HG02678 (cell line): ENCODE results near the gene PMEPA1.

Experiments
- ATAC-seq: cut with Tn5 transposase; IDR thresholded peaks from one replicate; pipeline ENCODE4 v1.9.1; 2021; ENCODE audit warnings: mild to moderate bottlenecking, moderate library complexity; ENCODE audit not compliant: unreplicated experiment

The PMEPA1 gene

DNA sequence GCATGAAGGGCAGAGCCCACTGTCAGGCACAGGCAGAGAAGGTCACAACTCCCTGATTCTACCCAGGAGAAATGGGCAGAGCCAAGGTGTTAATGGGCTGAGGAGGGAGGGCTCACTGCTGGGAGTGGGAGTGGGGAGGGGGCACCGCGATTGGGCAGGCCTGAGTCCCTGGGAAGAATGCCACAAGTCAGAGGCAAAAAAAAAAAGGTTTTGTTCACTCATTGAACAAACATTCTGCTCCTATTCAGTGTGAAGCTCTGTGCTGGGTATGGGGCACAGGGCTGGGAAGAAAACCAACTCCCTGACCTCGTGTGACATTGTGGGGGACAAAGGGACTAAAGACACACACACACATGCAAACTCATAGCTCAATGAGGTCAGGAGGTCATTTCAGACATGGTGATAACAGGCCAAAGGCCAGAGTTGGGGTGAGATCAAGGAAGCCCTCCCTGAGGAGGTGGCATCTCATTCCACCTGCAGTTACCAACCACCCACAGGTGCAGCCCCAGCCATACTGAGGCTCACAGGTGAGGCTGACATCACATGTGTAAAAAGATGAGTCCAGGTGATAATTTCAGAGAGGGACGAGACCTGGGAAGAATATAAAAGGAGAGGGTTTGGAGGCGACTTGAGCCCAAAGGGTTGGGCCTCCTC lies 3.2 kb upstream of the PMEPA1 start:
- no peak for ATAC-seq

DNA sequence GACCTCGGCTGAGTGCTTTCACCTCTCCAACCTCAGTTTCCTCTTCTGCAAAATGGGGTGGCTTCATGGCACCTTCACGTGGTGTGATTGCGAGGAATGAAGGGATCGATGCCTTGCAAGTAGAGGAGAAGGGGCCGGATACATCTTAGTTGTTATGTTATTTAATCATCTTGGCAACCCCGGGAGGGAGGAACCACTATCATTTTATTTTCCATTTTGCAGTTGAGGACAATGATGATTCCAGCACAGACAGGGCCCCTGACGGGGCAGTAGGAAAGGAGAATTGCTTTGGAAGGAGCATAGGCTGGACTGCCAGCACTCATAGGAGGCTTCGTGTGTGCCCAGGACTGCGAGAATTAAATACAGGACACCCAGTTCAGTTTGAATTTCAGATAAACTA lies 2.5 kb upstream of the PMEPA1 start:
- ATAC-seq: no peak

DNA sequence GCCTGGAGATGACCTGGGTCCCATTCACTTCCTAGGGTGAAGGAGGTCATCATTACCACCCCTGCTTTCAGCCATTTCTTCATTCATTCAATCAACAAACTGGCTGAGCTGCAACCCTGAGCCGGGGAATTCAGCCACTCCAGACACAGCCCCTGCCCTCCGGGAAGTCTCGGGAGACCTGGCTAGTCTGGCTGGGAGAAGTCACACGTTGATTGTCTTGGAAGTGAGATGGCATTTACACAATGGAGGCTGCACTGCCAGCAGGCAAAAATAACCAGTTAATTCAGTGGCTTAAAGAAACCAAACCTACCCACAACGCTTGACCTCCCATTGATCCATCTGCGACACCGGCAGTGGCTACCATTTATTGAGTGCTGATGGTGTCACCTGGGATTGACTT lies 2.0 kb upstream of the PMEPA1 start:
- ATAC-seq: no peak

DNA sequence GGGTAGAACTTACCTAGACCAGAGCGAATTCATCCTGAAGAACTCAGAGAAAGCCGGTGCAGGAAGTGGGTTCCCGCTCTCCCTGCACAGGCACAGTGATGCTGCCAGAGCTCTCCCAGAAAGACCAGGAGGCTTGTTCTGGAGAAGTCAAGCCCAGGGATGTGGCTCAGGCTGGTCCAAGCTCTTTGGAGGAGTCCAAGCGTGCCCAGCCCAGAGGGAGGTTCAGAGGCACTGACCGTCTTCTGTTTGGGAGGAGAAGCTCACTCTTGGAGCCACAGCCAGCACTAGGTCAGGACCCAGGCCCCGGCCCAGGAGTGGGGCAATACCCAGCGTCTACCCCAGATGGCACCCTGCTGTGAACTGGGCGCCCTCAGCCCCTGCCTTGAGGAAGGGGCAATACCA lies 1.5 kb upstream of the PMEPA1 start:
- ATAC-seq: no peak

DNA sequence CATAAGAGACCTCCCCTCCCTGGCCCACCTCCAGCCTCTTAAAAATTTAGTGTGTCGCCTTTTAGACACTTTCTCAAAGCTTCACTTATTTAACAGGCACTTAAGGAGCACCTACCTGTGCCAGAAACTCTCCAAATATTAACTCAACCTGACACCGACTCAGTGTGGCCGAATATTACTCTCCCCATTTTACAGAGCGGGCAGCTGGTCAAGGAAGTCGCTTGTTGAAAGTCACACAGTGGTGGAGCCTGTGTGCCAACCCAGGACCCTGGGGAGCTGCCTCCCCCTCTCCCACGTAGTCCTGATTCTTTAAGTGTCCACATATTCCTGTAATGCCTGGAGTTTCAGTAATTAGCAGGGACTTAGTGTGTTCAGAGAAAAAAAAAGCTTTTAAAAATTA lies 1.0 kb upstream of the PMEPA1 start:
- ATAC-seq: no peak

DNA sequence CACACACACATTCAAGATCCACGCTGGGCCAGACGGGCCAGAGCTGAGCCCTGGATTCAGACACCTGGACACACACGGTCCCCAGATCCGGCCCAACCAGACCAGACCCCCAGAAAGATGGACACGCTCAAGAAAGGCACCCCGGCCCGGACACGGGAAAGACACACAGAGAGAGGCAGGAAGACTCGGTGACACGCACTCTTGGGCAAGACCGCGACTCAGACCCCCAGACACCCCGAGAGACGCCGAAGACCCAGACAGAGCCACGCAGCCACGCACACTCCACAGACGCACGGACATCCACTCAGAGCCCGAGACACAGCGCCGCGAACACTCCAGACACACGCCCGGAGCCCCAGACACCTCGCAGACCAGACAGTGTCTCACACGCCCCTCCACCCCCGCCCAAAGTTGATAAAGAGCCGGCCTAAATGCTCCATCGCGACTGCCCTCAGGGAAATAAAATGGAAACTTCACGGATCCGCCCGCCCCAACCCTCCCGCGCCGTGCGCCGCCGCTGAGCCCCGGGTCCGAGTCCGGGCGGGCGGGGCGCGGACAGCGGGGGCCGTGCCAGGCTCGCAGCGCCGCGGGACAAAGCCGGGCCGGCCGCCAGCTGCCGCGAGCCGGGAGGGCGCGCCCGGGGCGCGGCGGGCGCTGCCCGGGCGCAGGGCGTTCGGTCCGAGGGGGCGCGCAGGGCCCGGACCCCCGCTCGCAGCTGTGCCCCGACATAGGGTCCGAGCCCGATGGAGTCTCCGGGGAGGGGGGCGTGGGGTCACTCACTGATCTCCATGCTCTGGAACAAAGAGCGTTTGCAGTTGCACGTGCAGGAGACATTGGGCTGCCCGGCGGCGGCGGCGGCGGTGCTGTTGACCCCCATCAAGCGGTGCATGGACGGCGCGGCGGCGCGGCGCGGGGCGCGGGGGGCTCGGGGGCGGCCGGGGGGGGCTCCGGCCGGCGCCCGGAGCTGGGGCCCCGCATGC lies 831 bp downstream of the PMEPA1 start:
- ATAC-seq: no peak

DNA sequence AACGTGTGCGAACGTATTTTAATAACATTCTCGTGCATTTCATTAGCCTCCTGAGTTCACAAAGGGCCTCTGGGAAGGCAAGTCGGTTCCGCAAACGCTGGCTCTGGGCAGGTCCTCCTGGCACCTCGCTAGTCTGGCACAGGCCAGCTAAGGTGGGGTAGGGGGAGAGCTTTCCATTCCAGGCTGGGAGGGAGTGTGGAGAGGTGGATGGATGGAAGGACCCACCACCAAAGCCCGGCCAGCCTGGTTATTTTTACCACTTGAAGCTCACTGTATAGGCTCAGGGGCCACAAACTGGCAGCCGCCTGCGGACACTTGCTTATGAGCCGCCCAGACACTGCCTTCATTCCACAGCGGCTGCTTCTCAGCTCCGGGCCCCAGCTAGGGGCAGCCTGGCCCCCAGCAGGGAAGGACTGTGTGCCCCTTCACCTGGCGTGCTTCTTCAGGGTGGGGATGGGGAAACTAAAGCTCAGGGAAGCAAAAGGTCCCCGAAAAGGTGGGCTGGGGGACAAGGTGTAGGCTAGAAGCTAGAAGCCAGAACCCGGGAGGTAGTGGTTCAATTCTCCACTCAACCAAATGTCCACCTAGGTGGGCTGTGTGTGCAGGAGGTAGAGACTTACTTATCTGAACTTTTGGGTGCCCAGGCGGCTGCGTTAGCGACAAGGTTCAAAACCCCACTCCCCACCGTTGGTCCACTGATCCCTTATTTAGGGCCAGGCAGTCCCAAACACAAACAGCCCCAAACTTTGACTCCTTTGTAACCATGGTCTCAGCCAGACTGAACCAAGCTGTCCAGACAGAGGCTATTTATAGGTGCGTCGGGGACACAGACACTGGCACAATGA lies 1.7 kb downstream of the PMEPA1 start:
- no peak for ATAC-seq

DNA sequence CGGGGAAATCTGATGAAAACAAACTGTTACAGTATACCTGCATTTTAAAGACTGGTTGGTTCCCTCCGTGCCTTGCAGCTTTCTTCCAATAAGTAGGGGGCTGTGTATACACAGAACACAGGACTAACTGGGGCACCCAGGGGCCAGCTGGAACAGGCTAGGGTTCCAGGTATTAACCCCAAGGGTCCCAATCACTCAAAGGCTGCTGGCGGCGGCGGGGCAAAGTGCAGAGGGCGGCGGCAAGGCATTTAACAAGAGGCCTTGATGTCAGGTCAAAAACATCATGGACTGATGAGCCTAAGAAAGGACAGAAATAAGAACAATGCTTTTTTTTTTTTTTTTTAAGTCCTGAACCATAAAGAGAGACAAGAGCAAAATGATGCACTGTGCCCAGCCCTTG lies 2.5 kb downstream of the PMEPA1 start:
- no peak for ATAC-seq

DNA sequence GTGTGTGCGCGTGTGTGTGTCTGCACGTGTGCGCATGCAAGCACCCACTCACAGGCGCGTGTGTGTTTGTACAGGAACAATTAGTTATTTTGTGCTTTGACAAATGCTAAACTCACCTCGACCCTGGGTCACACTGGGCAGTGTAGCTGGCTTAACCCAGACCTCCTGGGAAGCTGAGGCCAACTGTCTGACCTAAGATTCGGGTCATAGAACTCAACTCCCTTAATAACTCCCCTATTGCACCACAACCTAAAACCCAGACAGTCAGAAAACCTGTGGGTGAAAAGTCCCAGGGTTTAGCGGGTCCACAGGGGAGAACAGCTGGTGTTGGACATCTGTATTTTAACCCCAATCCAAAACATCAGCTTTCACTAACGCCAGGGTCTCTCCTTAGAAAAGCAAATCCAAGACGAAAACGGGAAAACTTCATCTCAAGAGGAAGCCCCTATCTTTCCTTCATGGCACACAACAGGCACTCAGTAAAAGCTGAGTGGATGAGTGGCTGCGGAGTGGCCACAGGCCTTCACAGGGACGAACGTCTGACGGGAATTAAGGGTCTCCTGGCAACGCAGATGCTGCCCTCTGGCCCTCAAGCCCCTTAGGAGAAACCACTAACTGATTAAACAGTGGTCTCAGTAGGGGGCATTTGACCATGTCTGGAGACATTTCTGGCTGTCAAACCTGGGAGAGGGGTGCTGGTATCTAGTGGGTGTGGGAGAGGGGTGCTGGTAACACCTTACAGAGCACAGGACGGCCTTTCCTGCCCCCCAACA lies 4.5 kb downstream of the PMEPA1 start:
- no peak for ATAC-seq

DNA sequence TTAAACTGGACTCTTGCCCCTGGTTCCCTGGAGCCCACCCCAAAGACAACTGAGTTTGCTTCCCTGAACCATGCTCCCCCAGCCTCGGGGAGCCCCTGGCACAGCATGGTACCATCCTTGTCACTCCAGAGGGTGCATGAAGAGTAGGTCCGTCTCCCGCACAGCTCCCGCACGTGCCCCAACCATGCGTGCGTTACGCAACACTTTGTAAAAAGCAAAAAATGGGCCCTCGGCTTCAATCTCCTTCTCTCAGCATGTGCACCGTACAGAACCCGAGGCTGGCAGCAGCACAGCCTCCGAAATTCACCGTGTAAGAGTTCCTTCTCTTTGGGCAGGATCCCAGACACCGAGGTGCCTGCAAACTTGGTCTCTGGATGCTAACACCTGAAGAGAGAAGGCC lies 5.6 kb downstream of the PMEPA1 start:
- ATAC-seq: no peak

DNA sequence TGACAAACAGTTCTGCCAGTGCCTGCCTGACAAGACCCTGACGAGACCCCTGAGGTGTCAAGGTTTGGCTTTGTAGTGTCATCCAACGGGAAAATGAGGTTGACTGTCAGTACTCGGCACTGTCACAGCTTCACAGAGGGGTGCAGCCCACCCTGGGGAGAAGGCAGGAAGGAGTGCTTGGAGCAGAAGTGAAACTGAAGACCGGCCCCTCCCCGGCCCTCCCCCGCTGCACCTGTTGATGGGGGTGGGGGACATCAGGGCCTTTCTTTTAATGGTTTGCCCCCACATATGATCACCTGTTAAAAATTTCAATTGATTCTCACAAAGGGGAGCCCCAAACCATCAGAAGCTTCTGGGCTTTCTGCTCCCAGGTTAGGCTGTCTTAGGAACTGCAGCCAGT lies 6.8 kb downstream of the PMEPA1 start:
- no peak for ATAC-seq

DNA sequence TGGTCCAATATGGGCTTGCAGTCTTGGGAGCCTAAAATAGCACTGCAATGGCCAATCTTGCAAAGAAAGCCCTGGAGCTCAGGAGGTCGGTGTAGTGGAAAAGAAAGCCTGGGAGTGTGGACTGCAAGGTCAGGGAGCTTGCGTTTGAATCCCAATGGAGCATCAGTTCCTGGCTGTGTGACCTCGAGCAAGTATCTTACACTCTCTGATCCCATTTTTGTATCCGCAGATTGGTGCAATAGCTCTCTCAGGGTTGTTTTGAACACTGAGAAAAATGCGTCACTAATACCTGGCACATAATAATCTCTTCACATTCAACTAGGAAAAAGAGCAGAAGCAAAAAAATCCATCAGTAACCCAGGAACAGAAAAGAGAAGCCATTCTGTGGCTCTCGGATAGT lies 7.3 kb downstream of the PMEPA1 start:
- no peak for ATAC-seq

DNA sequence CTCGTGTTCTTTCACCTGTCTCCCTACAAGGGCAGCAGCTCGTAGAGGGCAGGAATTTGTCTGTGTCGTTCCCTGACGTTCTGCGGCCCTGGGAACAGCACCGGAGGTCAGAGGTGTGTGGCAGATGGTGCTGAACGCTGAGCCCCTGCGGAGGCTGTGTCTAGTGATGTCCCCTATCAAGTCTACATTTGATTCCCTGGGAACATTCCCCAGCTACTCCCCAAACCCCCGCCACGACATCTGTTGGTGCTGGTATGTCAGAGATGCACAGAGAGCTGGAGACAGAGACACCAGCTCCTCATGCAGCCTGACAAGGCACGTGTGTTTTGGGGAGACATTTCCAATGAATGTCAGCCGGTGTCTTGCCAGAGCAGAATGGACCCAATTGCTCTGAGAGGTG lies 7.7 kb downstream of the PMEPA1 start:
- no peak for ATAC-seq

DNA sequence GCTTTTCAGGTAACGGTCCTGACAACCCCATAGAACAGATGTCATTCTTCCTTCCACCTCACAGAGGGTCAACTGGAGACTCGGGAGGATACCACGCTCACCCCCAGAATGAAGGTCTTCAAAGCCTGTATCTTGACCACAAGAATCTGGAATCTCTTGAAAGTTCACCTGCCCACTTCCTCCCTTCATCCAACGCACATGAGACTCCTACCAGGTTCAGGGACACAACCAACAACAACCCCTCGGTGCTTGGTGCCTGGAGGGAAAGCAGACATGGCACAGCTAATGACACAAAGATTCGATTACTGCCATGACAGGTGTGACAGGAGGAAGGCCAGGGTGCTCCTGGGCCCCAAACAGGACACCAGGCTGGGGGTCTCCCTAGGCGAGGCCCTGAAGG lies 8.2 kb downstream of the PMEPA1 start:
- ATAC-seq: no peak

DNA sequence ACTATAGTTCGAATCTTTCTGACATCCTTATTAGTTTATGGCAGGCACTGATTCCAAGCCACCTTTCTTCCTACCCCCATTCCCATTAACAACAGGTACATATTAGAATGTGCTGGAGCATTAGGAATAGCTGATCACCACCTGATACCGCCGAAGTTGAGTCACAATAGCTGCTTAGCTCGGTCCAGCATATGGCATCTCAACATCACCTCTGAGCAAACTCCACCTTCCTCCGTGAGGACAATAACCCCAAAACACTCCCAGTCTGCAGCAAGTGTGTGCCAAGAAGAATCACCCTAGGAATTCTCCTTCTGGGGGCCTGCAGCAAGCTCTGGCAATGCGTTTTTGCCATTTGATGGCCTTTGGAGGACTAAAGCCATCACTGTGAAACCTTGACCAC lies 8.7 kb downstream of the PMEPA1 start:
- ATAC-seq: no peak

DNA sequence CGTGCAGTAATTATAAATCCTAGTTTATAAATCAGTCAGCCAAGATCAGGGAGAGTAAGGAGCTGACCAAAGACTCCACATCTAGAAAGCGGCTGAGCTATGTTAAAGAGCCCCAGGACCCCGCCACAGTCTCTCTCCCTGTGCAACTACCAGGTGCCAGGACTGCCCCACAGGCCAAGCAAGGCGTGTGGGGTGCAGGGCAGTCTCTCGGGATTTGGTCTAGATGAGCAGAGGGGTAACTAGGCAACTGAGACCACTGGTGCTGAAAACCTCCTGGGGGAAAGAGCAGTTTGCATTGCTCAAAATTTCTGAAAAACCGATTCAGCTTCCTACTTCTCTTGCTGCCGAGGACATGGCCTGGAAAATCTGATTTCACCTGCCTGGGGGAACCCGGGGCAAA lies 10.4 kb downstream of the PMEPA1 start:
- no peak for ATAC-seq

DNA sequence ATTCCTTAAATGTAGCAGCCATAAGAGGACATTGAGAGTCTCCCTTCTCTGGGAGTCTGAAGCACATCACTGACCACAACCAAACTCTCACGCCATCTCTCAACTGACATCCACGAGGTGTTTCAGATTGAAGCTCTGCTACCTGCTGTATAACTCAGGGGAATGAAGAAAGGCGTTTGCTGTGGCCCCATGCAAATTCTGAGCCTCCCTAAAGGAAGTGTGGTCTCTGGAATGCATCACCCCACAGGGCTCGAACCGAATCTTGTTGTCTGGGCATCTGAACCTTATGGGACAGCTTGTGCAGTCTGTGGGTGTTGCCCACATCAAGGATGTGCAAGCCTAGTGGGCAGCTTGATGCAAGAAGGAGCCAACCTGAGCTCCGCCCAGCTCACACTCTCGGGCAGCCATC lies 10.9 kb downstream of the PMEPA1 start:
- no peak for ATAC-seq

DNA sequence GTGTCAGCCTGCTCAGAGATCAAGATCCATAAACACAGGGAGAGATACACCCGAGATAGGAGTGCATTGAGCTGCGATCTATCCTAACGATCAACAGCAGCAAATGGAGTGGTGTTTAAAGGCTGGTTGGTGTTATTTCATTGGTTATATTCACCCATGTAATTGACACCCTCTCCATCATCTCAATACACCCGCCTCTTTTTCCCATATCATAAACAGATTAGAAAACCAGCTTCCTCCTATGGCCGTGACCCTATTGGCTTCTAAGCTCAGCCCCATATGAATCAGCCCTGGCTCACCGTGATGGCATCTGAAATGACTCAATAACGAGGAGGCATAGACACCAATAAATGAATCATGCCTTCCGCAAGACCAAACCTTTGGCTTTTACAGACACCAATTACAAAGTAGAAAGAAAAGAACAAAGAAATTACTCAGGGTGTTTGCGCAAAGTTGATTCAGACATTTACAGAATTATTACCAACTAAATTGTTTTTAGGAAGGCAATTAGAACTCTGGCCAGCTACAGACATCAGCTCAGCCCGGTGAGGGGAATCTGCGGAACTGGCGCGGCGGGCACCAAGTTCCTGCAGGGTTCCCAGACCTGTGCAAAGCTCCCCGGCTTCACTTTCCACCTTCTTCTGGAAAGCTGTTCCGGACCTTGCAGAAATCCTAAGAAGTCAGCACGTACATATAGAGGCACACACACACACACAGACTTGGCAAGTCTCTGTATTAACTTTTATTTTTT lies 11.5 kb downstream of the PMEPA1 start:
- ATAC-seq: no peak

DNA sequence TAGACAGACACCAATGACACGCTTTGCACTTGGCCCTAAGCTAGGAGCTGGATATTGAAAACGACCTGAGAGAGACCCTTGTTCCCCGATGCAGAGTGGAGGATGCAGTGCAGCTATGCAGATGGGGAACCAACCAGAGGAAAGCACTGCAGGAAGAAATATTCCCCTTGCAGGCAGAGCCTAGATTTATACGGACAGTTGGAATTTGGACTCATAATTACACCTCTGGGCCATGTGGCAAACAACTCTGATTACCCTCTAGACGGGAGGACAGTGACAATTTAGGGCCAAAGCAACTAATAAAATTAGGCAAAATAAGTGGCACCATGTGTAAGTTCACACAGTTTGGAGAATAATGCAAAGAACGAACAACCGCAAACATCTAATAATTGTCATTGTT lies 12.3 kb downstream of the PMEPA1 start:
- ATAC-seq: no peak

DNA sequence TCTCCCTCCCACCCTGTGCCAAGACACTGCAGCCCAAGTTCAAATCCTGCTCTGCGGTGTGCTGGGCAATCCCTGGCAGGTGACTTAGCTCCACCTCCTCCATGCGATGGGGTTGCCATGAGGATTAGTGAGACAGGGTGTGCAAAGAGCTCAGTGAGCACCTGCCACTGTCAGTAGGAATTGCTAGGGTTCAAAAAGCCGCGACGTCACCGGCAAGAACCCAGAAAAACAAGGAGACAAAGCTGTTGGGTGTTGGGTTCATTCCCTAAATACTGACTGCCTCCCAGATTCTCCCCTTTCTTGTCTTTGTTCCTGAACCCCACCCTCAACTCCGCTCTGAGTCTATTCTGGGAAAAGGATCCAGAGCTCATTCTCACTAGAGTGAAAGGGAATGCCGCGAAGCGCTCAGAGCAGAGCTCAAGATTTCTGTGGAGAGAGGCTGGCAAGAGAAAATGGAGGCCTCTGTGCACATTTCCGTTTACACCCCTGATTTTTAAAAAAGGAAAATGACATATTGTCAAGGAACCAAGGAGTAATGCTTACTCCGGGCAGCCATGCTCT lies 13.3 kb downstream of the PMEPA1 start:
- ATAC-seq: no peak
